ENCODE data around the gene DOCK9. TPM values are rescaled to one million over a fixed set of nuclear protein-coding genes. Genes with fewer than 3 reads are reported as not detected.

Gene DOCK9
- total RNA-seq, 1 experiment from 2014 or later, result 4.5 TPM

DNA sequence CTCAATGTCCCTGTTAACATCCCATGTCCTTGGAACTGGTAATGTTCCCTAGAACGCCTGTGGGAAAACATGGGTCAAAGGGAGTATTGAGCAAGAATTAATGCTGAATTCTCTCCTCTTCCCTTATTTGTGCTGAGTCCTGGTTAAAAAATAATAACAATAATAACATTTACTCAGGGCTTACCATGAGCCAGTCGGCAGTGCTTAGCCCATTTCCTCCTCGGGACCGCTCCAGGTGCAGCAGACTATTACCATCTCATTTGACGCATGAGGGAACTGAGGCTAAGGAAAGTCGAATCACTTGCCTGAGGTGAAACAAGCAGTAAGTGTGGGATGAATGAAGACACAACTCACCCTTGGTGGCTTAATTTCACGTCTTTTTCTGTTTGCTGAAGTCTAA, 191.8 kb downstream of the DOCK9 start:
- BruUV-seq (replicated peaks), result no TSS peak
- ChIA-PET CTCF (no interaction called here), POLR2A (ENCODE audit: low non-redundant PET) (no interaction called here)
- TF ChIP-seq CTCF (conservative IDR thresholded peaks at IDR 0.05; ENCODE audit: low read depth, low read length) (no peak), EZH2 (IDR thresholded peaks at IDR 0.05; ENCODE audit: borderline replicate concordance, low read depth, low read length, poor library complexity, severe bottlenecking) (no peak)
- Histone ChIP-seq H3K36me3 (ENCODE audit: insufficient read depth, low read length, poor library complexity, severe bottlenecking) (no peaks in the 10 kb centered on the region), H3K4me3 (ENCODE audit: low read depth, low read length, poor library complexity, severe bottlenecking) (no peak overlapping the region), H3K9me3 (ENCODE audit: low read depth, low read length, poor library complexity, severe bottlenecking) (no peaks in the 10 kb centered on the region), H3K27ac (ENCODE audit: low read depth, low read length, poor library complexity, severe bottlenecking) (no peak overlapping the region), H3K27me3 (replicated peaks; ENCODE audit: insufficient read depth, low read depth, low read length, poor library complexity) (no peaks in the 10 kb centered on the region), H3K4me1 (ENCODE audit: insufficient read depth, low read length, poor library complexity, severe bottlenecking) (no peaks in the 10 kb centered on the region)
- intact Hi-C loops (cut with micrococcal nuclease; ENCODE audit: unreplicated experiment), result no loop called here
- DNase-seq (ENCODE audit: low spot score), result no peak

DNA sequence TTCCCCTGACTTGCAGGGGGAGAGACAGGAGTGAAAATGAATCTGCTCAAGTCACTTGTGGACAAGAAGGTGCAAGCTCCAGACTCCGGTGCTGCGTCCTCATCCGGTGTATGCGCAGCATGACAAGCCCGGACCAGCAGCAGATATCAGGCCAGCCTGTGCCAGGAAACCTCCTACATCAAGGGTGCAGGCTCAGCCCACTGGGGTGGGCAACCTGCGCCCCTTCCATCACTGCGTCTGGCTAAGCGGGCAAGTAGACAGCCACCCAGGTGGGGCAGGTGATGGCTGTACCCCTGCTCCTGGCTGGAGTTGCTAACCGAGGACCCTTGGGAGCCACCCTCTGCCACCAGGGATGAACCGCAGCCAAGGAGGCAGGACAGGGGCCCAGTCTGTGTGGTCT, 192.5 kb downstream of the DOCK9 start:
- Histone ChIP-seq H3K9me3 (ENCODE audit: low read depth, low read length, poor library complexity, severe bottlenecking) (no peaks in the 10 kb centered on the region), H3K36me3 (ENCODE audit: insufficient read depth, low read length, poor library complexity, severe bottlenecking) (no peaks in the 10 kb centered on the region), H3K27ac (ENCODE audit: low read depth, low read length, poor library complexity, severe bottlenecking) (no peak overlapping the region), H3K4me1 (ENCODE audit: insufficient read depth, low read length, poor library complexity, severe bottlenecking) (no peaks in the 10 kb centered on the region), H3K27me3 (replicated peaks; ENCODE audit: insufficient read depth, low read depth, low read length, poor library complexity) (no peaks in the 10 kb centered on the region), H3K4me3 (ENCODE audit: low read depth, low read length, poor library complexity, severe bottlenecking) (no peak overlapping the region)
- intact Hi-C loops (cut with micrococcal nuclease; ENCODE audit: unreplicated experiment), result no loop called here
- BruUV-seq (replicated peaks), result no TSS peak
- TF ChIP-seq EZH2 (IDR thresholded peaks at IDR 0.05; ENCODE audit: borderline replicate concordance, low read depth, low read length, poor library complexity, severe bottlenecking), result no peak
- TF ChIP-seq CTCF (conservative IDR thresholded peaks at IDR 0.05; ENCODE audit: low read depth, low read length), result no peak
- ChIA-PET CTCF (no interaction called here), POLR2A (ENCODE audit: low non-redundant PET) (no interaction called here)
- no peak for DNase-seq (ENCODE audit: low spot score)

DNA sequence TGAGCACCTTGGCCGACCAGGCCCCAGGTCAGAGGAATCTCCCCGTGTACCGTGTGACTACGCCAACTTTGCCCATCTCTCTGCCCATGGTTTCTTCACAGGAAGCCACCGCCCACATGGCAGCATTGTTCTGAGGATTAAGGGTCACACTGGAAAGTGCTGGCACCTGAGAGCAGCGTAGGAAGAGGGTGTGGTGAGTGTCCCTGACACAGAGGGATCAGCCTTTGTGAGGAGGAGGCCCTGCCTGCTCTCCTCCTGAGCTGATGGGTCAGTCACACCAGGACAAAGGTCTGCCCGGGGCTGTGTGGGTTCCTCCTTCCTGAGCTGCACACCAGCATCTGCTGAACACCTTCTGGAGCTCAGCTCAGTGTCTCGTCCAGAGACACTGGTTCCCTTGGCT, 193.2 kb downstream of the DOCK9 start:
- BruUV-seq (replicated peaks), result no TSS peak
- no peaks in the 10 kb centered on the region for H3K9me3 ChIP-seq (ENCODE audit: low read depth, low read length, poor library complexity, severe bottlenecking)
- TF ChIP-seq EZH2 (IDR thresholded peaks at IDR 0.05; ENCODE audit: borderline replicate concordance, low read depth, low read length, poor library complexity, severe bottlenecking), result no peak
- TF ChIP-seq CTCF (conservative IDR thresholded peaks at IDR 0.05; ENCODE audit: low read depth, low read length), result no peak
- CTCF ChIA-PET, result no interaction called here
- no peaks in the 10 kb centered on the region for H3K4me1 ChIP-seq (ENCODE audit: insufficient read depth, low read length, poor library complexity, severe bottlenecking)
- H3K27ac ChIP-seq (ENCODE audit: low read depth, low read length, poor library complexity, severe bottlenecking), result no peak overlapping the region
- DNase-seq (ENCODE audit: low spot score), result no peak
- H3K27me3 ChIP-seq (replicated peaks; ENCODE audit: insufficient read depth, low read depth, low read length, poor library complexity), result no peaks in the 10 kb centered on the region
- POLR2A ChIA-PET (ENCODE audit: low non-redundant PET), result no interaction called here
- H3K36me3 ChIP-seq (ENCODE audit: insufficient read depth, low read length, poor library complexity, severe bottlenecking), result no peaks in the 10 kb centered on the region
- H3K4me3 ChIP-seq (ENCODE audit: low read depth, low read length, poor library complexity, severe bottlenecking), result no peak overlapping the region
- intact Hi-C loops (cut with micrococcal nuclease; ENCODE audit: unreplicated experiment), result no loop called here

Data from A673 (cell line).